ENCODE results near the gene DHX34.
"Not testable (repeated sequence)": the region's sequence is repeated elsewhere in the genome, so short reads cannot be mapped to it uniquely, and the experiment has no call there.

DHX34 gene

GRCh38 chr19:47387623-47388022, 38.5 kb downstream of the DHX34 start:
- not testable (repeated sequence) for DNase-seq (ENCODE audit: low read depth in 2 of 2, low spot score in 1 of 2)

GRCh38 chr19:47388721-47389120, 39.6 kb downstream of the DHX34 start:
- not testable (repeated sequence) for DNase-seq (ENCODE audit: low read depth in 2 of 2, low spot score in 1 of 2)

- no peak for DNase-seq (ENCODE audit: low read depth in 2 of 2, low spot score in 1 of 2)
Observed at GRCh38 chr19:47389150-47389556, 40.0 kb downstream of the DHX34 start.

- no peak for DNase-seq (ENCODE audit: low read depth in 2 of 2, low spot score in 1 of 2)
Observed at GRCh38 chr19:47390533-47391488, 41.7 kb downstream of the DHX34 start.

GRCh38 chr19:47391510-47392223, 42.6 kb downstream of the DHX34 start:
- DNase-seq (ENCODE audit: low read depth in 2 of 2, low spot score in 1 of 2), result peak; percentile 63 to 67

- DNase-seq (ENCODE audit: low read depth in 2 of 2, low spot score in 1 of 2), result no peak
Observed at GRCh38 chr19:47398707-47399597, 49.8 kb downstream of the DHX34 start.

GRCh38 chr19:47402504-47402903, 53.4 kb downstream of the DHX34 start:
- DNase-seq (ENCODE audit: low read depth in 2 of 2, low spot score in 1 of 2), result no peak

GRCh38 chr19:47404334-47405196, 55.5 kb downstream of the DHX34 start:
- DNase-seq (ENCODE audit: low read depth in 2 of 2, low spot score in 1 of 2), result no peak

- no peak for DNase-seq (ENCODE audit: low read depth in 2 of 2, low spot score in 1 of 2)
Observed at GRCh38 chr19:47405197-47405550, 56.1 kb downstream of the DHX34 start.

GRCh38 chr19:47405854-47406417, 56.8 kb downstream of the DHX34 start:
- no peak for DNase-seq (ENCODE audit: low read depth in 2 of 2, low spot score in 1 of 2)

GRCh38 chr19:47406711-47407416, 57.7 kb downstream of the DHX34 start:
- DNase-seq (ENCODE audit: low read depth in 2 of 2, low spot score in 1 of 2), result no peak

- no peak for DNase-seq (ENCODE audit: low read depth in 2 of 2, low spot score in 1 of 2)
Observed at GRCh38 chr19:47407417-47407774, 58.3 kb downstream of the DHX34 start.

GRCh38 chr19:47408156-47408938, 59.2 kb downstream of the DHX34 start:
- no peak for DNase-seq (ENCODE audit: low read depth in 2 of 2, low spot score in 1 of 2)

GRCh38 chr19:47411101-47411500, 62.0 kb downstream of the DHX34 start:
- DNase-seq (ENCODE audit: low read depth in 2 of 2, low spot score in 1 of 2), result no peak

GRCh38 chr19:47411696-47412095, 62.6 kb downstream of the DHX34 start:
- DNase-seq (ENCODE audit: low read depth in 2 of 2, low spot score in 1 of 2), result not testable (repeated sequence)

- DNase-seq (ENCODE audit: low read depth in 2 of 2, low spot score in 1 of 2), result no peak
Observed at GRCh38 chr19:47413941-47414340, 64.8 kb downstream of the DHX34 start.

GRCh38 chr19:47414469-47414868, 65.4 kb downstream of the DHX34 start:
- DNase-seq (ENCODE audit: low read depth in 2 of 2, low spot score in 1 of 2), result no peak

- DNase-seq (ENCODE audit: low read depth in 2 of 2, low spot score in 1 of 2), result no peak
Observed at GRCh38 chr19:47415953-47416642, 67.0 kb downstream of the DHX34 start.

Measured in stimulated activated CD8-positive, alpha-beta memory T cell treated with anti-CD3 and anti-CD28 coated beads, Interleukin-4, amount 100 ng/mL, for 1 hour (primary cell).